CD4-positive, alpha-beta T cell treated with Interleukin-21 for 1 hour (primary cell): ENCODE data around the gene ZDHHC15.
"Not testable (repeated sequence)": the region's sequence is repeated elsewhere in the genome, so short reads cannot be mapped to it uniquely, and the experiment has no call there.

Experiments
- DNase-seq: peaks from one replicate; pipeline ENCODE4 v3.0.0-alpha.2; 2020

Gene ZDHHC15, protein sequence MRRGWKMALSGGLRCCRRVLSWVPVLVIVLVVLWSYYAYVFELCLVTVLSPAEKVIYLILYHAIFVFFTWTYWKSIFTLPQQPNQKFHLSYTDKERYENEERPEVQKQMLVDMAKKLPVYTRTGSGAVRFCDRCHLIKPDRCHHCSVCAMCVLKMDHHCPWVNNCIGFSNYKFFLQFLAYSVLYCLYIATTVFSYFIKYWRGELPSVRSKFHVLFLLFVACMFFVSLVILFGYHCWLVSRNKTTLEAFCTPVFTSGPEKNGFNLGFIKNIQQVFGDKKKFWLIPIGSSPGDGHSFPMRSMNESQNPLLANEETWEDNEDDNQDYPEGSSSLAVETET

DNA sequence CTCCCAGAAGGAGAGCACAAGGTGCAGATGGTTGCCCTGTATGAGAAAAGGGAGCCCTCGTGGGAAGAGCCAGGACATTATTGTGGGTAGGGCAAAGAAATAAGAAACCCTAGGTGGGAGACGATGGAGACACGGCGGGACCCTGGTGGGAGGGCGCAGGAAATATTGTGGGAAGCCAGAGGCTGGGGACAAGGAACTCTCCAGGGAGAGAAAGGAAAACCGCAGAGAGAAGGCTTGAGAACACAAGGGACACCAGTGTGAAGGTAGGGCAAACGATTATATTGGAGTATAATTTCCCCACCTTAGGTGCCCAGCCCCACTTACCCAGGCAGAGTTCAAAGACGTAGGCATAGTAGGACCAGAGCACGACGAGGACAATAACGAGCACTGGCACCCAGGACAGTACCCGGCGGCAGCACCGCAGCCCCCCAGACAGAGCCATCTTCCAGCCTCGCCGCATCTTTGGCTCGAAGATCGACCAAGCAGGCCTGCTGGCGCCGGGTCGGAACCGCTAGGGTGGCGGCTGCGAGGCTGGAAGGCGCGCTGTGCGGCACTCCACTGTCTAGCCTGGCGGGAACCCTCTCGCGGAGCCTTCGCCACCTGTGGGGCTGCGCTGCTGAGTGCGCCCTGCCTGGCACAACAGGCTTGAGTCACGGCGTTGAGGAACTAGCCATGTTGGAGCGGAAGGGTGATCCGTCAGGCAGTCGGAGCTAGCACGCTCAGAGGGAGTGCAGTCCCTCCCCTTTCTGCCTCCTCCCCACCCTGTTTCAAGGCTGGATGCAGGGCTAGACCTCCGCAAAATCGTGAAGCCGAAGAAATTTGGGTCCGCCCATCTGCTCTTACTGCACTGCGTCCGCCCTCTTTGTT is at the start of gene ZDHHC15:
TSS of gene ZDHHC15 (minus strand) at position 473 of the 867 bp plus-strand sequence. CDS start at position 460, 13 bp downstream.
- DNase-seq: peak; percentile 30

DNA sequence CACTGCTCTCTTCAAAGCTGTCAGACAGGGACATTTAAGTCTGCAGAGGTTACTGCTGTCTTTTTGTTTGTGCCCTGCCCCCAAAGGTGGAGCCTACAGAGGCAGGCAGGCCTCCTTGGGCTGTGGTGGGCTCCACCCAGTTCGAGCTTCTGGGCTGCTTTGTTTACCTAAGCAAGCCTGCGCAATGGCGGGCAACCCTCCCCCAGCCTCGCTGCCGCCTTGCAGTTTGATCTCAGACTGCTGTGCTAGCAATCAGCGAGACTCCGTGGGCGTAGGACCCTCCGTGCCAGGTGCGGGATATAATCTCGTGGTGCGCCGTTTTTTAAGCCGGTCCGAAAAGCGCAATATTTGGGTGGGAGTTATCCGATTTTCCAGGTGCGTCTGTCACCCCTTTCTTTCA is 37.7 kb upstream of the ZDHHC15 start:
- DNase-seq: not testable (repeated sequence)

DNA sequence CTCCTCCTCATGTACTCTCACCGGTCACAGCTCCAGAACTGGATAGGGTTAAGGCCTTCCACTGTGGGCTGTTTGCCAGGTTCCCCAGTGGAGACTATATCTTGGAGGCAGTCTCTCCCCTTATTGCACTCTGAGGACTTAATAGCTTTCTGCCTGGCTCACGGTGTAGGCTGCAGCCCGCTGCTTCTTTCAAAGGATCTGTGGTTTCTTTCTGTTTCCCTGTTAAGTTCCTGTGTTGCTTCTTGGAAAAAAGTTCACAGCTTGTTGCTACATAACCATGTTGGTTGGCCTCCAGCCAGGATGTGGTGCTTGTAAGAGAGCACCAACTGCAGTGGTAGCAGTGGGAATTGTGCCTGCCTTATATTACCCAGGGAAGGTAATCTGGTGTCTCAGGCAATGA is 24.9 kb upstream of the ZDHHC15 start:
- no peak for DNase-seq

DNA sequence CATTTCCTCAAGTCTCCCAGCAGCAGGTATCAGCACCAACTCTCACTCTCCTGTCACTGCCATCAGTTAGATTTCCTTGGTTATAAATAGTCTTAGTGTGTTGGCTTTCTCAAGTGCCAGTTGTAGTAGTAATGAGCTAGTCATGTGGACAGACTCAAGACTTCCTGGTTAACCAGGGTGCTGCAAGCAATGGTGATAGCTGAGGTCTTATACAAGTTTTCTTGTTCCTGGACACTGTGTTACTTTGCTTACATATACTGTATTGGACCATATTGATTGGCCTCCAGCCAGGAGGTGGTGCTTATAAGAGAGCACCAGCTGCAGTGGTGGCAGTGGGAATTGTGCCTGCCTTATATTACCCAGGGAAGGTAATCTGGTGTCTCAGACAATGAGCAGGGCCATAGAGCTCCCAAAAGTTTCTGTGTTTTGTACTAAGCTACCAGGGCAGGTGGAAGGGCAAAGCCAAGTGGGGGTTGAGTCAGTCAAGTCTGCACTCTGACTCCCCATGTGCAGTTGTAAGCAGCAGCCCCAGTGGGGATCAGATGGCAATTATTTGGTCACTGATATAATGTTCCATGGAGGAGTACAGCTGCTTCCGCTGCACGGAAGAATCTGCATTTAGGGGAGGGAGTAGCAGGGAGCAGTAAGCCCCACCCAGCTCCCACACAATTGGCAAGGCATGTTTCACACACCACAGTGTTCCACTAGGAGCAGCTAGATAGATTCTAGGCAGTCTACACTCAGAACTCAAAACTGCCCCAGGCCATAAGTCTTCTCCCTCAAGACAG is 24.1 kb upstream of the ZDHHC15 start:
- DNase-seq: no peak

DNA sequence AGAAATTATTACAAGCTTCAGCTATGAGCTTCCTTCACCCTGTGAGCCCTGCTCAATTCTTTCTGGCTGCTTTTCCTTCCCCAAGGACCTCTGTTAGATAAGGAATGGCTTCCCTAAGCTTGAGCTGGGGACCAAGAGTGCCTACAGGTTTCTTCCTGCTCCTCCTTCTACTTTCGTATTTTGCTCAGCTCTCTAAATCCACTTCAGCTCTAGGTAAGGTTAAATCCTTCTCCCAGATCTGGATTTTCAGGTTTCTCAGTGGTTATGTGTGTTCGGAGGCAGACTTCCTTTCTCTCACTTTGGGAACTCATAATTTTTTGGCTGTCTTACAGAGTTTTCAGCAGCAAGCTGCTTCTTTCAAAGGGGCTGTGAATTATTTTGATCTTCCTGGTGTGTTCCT is 21.9 kb upstream of the ZDHHC15 start:
- no peak for DNase-seq

DNA sequence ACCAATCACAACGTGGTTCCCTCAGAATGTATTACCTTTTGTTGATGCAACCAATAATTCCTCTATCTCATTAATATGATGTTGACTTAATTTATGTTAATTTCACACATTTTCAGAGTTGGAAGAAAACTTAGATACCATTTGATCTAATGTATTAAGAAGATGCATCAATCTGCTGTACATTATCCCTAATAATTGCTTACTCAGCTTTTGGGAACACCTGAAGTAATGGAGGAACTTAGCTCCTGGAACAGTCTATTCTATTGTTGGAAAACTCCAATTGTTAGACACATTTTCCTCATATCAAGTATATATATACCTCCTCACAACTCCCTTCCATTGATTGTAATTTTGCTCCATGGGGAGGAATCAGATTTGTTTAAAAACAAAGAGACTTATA is 38.9 kb downstream of the ZDHHC15 start:
- DNase-seq: no peak

DNA sequence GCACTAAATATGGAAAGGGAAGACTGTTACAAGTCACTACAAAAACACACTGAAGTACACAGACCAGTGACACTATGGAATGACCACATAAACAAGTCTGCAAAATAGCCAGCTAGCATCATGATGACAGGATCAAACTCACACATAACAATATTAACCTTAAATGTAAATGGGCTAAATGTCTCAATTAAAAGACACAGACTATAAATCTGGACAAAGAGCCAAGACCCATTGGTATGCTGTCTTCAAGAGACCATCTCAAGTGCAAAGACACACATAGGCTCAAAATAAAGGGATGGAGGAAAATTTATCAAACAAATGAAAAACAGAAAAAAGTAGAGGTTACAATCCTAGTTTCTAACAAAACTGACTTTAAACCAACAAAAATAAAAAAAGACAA is 61.1 kb downstream of the ZDHHC15 start:
- not testable (repeated sequence) for DNase-seq

DNA sequence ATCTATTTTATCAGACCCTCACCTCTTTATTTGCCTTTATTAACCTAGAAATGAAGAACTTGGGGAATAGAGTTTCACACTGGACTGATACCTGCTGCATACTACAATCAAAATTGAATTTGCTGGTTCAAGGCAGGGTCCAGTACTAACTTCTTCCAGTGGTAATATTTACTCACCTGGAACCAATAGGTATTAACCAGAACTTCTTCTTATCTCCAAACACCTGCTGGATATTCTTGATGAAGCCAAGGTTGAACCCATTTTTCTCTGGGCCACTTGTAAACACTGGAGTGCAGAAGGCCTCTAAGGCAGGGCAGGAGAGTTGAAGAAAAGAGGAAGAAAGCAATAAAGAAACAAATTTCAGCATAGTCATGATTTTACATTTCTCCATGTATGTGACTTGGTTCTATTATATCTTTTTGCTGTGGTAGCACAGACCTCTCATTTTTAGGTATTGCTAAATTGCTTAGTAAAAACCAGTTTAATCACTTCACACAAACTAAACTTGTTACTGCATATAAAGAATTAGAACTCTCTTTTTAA is 101.1 kb downstream of the ZDHHC15 start:
- DNase-seq: no peak

DNA sequence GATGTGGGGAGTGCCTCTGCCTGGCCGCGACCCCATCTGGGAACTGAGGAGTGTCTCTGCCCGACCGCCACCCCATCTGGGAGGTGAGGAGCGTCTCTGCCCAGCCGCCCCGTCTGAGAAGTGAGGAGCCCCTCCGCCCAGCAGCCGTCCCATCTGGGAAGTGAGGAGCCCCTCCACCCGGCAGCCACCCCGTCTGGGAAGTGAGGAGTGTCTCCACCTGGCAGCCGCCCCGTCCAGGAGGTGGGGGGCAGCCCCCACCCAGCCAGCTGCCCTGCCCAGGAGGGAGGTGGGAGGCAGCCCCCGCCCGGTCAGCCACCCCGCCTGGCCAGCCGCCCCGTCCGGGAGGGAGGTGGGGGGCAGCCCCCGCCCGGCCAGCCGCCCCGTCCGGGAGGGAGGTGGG is 115.7 kb downstream of the ZDHHC15 start:
- DNase-seq: not testable (repeated sequence)

DNA sequence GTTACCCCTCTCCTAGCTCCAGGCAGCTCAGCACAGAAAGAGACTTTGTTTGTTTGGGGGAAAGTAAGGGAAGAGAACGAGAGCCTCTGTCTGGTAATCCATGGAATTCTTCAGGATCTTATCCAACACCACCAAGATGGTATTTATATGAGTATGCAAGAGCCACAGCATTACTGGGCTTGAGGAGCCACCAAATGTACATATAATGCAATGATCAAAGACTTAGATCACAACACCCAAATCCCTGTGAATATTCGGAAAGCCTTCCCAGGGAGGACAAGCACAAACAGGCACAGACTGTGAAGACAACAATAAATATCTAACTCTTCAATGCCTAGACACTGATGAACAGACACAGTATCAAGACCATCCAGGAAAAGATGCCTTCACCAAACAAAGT is 132.4 kb downstream of the ZDHHC15 start:
- no peak for DNase-seq

DNA sequence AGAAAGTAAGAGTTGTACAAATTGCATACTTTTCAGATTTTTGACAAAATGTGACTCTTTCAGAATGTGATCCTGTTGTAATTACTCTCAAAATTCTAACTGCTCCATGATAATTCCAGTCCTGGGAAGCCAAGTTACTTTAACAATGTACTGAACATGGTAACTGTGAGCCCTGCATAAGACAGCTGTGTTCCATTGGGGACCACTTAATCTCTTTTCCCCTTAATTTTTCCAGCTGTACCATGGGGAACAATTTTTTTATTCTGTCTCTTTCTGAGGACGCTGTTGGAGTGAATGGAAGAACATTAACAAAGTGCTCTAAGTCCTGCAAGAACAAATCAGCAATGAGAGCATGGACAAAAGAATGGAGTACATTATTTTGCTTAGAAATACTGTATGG is 153.1 kb downstream of the ZDHHC15 start:
- DNase-seq: no peak

DNA sequence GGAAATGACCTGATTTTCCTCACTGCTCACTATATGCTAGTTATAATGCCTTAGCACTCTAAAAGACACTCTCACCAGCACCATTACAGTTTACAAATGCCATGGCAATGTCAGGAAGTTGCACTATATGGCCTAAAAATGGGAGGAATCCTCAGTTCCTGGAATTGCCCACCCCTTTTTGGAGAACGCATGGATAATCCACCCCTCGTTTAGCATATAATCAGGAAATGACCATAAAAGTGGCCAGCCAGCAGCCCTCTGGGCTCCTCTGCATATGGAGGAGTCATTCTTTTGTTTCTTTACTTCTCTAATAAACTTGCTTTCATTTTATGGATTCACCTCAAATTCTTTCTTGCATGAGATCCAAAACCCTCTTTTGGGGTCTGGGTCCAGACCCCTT is 156.0 kb downstream of the ZDHHC15 start:
- DNase-seq: no peak

DNA sequence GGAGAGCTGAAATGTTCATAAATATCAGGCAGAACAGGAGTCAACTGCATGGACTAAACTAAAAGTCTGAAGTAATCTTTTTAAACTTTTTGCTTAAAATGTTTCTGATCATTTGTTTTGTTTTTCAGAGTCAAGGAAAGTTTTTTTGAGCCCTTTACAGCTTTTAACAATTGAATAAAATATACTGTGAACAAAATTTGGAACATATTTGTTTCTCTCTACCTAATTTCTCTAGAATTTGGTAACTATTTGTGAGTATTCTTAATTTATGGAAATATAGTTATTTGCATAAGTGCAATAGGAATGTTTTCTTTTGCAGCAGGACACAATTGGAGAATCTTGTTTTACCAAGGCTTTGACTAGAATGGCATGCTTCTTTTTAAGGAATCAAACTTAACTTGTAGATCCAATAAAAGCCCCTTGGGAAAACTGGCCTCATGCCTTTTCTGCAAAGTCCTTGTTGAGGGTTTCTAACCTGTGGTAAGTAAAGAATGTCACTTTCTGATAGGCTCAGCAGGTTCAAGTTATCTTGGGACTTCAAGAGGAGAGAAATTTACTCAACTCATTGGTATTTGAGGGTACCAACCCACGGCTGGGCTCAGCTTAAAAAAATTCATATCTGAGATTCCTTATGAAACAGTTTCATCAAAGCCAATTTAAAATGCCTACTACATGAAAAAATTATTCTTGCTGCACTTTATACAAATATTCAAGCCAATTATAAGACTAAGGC is 157.4 kb downstream of the ZDHHC15 start:
- DNase-seq: no peak

DNA sequence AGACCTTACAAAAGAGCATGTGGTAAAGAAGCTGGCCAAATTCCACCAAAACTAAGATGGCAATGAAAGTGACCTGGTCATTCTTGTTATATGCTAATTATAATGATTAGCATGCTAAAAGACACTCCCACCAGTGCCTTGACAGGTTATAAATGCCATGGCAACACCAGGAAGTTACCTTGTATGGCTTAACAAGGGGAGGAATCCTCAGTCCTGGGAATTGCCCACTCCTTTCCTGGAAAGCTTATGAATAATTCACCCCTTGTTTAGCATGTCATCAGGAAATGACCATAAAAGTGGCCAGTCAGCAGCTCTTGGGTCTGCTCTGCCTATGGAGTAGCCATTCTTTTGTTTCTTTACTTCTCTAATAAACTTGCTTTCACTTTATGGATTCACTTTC is 161.0 kb downstream of the ZDHHC15 start:
- no peak for DNase-seq

DNA sequence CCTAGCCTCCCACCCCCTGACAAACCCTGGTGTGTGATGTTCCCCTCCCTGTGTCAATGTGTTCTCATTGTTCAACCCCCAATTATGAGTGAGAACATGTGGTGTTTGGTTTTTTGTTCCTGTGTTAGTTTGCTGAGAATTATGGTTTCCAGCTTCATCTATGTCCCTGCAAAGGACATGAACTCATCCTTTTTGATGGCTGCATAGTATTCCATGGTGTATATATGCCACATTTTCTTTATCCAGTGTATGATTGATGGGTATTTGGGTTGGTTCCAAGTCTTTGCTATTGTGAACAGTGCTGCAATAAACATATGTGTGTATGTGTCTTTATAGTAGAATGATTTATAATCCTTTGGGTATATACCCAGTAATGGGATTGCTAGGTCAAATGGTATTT is 174.2 kb downstream of the ZDHHC15 start:
- not testable (repeated sequence) for DNase-seq

DNA sequence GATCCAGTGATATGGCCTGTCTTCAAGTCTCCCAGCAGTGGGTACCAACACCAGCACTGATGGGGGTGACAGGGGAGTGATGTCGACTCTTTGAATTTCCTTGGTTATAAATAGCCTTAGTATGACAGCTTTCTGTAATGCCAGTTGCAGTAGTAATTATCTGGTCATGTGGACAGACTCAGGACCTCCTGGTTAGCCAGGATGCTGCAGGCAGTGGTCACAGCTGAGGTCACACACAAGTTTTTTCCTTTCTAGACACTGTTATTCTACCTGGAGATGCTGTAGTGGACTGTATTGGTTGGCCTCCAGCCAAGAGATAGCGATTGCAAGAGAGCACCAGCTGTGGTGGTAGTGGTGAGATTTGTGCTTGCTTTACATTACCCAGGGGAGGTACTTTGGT is 185.3 kb downstream of the ZDHHC15 start:
- no peak for DNase-seq

DNA sequence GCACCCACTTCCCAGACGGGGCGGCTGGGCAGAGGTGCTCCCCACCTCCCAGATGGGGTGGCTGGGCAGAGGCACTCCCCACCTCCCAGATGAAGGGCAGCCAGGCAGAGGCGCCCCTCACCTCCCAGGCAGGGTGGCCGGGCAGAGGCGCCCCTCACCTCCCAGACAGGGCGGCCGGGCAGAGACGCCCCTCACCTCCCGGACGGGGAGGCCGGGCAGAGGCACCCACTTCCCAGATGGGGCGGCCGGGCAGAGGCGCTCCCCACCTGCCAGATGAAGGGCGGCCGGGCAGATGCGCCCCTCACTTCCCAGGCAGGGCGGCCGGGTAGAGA is 187.7 kb downstream of the ZDHHC15 start:
- no peak for DNase-seq

DNA sequence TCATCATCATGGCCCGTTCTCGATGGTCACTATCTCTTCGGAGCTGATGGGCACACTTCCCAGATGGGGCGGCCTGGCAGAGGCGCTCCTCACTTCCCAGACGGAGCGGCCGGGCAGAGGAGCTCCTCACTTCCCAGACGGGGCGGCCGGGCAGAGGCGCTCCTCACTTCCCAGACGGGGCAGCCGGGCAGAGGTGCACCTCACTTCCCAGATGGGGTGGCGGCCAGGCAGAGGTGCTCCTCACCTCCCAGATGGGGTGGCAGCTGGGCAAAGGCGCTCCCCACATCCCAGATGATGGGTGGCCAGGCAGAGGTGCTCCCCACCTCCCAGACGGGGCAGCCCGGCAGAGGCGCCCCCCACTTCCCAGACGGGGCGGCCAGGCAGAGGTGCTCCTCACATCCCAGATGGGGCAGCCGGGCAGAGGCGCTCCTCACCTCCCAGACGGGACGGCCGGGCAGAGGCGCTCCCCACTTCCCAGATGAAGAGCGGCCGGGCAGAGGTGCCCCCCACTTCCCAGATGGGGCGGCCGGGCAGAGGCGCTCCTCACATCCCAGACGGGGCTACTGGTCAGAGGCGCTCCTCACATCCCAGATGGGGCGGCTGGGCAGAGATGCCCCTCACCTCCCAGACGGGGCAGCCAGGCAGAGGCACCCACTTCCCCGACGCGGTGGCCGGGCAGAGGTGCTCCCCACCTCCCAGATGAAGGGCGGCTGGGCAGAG is 188.3 kb downstream of the ZDHHC15 start:
- DNase-seq: not testable (repeated sequence)

DNA sequence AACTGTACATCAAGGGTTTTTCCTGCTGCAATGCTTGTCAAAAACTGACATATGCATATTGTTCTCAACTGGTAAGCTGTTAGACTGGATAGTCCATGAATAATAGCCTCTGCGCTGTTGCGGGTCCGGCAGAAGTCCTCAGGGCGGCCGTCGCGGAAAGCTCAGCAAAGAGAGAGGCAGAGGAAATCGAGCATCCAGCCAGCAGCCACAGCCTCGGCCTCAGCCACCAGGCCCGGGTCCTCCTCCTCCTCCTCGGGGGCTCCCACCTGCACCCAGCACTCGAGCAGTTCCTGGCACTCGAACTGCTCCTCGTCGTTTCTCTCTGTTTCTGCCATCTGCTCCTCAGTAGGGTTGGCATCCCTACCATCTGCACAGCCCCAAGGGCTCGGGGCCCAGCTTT is 195.2 kb downstream of the ZDHHC15 start:
- no peak for DNase-seq
